Pons (tissue), 1 donor: ENCODE measurements around the gene SLC34A1.
"Not testable (repeated sequence)": the region's sequence is repeated elsewhere in the genome, so short reads cannot be mapped to it uniquely, and the experiment has no call there.

Source experiments
- DNase-seq: peaks from one replicate; pipeline ENCODE4 v3.0.0-alpha.2; 2016; ENCODE audit warnings: low spot score

Gene SLC34A1

DNA sequence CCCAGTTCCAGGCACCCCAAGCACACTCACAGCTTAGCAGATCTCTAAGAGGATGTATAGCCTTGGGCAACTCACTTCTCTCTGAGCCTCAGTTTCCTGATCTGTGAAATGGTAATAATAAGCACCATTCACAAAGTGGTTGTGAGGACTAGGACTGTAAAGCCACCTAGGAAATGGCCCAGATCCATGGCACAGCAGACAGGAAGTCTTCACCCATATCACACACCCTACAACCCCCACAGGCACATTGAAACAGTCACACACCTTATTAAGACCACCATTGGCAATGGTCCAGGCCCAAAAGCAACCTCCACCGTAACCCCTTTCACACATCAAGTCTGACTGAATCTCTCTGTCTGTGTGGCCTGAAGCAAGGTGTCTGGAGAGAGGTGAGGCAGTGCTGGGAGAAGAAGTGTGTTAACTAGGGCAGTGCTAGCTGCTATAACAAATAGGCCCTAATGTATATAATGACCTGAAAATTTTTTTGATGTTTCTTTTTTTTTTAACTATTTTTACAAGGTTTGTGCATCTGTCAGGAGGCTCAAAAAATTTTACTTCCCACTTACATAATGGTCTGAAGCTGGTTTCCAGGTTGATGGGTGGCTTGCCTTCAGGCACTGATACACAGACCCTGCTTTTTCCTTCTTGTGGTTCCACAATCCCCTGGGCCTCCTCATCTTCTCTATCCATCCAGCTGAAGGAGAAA, 28.9 kb upstream of the SLC34A1 start:
- DNase-seq: no peak

DNA sequence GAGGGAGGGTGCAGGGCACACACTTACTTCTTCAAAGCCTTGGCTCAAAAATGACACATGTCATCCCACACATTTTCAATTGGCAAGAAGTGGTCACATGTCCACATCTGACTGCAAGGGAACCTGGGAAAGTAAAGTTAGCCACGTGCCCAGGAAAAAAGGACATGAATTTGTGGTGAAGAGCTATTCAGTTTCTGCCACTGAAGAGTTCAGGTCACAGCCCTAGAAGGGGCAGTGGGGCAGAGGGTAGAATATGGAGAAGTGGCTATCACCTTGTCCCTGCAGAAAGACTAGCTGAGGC, 28.4 kb upstream of the SLC34A1 start:
- DNase-seq: no peak

GRCh38 chr5:177356746-177357145, 27.5 kb upstream of the SLC34A1 start:
- DNase-seq: no peak

DNA sequence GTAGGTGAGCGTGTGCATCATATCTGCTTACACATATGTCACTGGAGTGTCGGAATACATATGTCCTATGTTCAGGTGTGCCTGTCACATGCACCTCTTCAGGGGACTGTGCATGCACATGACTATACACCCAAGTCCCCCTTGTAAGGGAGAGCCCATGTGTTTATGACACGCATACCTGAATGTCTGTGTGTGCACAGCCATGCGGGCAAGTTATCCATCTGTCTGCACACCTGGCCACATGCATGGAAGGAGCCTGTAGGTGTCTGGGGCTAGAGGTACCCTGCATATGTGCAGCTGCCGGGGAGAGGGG, 27.1 kb upstream of the SLC34A1 start:
- DNase-seq: no peak

DNA sequence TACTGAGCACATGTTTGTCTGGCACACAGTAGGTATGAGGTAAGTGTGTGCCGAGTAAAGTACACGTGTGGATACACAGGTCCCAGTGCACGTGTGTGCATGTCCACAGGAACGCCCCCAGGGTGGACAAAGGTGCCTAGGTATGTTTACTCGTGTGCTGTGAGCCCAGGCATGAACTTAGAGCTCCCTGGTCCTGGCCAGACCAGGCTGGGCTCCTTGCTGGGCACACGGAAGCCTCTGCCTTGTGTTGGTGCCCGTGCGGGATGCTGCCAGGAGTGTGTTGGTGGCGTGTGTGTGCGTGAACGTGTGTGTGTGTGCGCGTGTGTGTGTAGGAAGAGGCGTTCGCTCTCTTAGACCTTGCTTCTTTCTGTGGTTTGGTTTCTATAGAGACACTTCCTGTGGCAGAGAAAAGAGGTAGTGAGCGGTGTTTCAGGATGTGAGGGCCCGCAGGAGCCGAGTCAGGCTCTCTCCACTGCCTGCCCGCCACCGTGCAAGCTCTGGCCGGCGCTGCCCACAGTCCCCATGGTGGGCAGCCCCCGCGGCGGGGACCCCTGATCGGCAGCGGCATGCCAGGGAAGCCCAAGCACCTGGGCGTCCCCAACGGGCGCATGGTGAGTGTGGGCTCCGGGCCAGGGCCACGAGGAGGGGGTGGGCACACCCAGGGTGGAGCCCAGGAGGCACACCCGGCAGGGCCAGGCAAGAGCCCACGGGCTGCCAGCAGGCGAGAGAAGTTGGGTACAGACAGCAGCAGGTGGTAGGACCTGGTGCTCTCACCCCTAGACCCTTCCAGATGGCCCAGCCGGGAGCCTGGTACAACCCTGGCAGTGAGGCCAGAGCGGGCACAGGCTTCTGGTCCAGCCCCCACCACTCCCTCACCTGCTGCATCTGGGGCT, 26.5 kb upstream of the SLC34A1 start, which contains the start of gene RGS14:
Gene RGS14 (plus strand): TSS at position 466 of the 893 bp plus-strand sequence. CDS start 101 bp downstream, at position 567.
- peak; percentile 66 for DNase-seq

- no peak for DNase-seq
These were observed 25.8 kb upstream of the SLC34A1 start for GRCh38 chr5:177358370-177358819.

DNA sequence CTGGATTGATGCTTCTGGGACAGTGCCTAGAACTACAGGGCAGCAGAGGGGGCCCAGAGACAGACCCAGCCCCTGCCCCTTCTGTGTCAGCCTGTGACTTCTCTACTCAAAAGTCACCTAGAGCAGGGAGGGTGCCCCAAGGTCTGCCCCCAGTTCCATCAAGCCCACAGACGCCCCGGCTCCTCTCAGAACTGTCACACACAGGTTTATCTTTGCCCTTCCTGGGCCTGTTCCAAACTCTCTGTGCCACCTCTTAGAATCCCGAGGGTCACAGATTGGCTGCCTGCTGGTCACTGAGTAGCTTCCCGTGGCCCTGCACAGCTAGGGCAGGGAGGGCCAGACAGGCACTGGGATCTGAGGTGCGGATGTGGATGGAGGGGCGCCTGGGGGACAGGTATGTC, 24.8 kb upstream of the SLC34A1 start:
- no peak for DNase-seq

DNA sequence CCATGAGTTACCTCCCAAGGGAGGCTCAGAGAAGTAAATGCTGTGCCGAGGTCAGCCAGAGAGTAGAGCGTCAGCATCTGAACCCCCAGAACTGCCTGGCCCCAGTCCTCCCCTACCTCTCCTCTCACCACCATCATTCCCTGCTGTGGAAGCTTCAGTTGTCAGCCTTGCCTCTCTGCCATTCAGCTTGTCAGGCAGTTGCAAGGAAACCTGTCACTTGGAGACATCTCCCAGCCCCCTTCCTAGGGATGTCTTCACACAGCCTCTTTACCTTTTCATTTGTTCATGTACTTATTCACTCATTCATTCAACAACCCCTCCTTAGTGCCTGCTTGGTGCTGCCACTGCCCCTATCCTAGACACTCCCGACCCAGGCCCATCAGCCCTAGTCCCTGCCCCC, 24.4 kb upstream of the SLC34A1 start:
- no peak for DNase-seq

DNA sequence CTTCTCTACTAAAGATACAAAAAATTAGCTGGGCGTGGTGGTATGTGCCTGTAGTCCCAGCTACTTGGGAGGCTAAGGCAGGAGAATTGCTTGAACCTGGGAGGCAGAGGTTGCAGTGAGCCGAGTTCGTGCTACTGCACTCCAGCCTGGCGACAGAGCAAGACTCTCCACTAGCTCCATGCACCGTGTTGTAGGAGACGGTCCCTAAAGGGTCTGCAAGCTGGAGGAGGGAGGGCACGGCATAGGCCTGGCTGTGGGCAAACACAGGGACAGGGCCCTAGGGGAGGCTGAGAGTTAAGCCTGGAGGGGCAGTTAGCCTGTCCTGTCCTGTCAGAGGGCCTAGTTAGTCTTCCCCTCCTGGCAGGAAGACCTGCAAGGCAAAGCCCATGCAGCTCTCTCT, 23.5 kb upstream of the SLC34A1 start:
- DNase-seq: not testable (repeated sequence)

DNA sequence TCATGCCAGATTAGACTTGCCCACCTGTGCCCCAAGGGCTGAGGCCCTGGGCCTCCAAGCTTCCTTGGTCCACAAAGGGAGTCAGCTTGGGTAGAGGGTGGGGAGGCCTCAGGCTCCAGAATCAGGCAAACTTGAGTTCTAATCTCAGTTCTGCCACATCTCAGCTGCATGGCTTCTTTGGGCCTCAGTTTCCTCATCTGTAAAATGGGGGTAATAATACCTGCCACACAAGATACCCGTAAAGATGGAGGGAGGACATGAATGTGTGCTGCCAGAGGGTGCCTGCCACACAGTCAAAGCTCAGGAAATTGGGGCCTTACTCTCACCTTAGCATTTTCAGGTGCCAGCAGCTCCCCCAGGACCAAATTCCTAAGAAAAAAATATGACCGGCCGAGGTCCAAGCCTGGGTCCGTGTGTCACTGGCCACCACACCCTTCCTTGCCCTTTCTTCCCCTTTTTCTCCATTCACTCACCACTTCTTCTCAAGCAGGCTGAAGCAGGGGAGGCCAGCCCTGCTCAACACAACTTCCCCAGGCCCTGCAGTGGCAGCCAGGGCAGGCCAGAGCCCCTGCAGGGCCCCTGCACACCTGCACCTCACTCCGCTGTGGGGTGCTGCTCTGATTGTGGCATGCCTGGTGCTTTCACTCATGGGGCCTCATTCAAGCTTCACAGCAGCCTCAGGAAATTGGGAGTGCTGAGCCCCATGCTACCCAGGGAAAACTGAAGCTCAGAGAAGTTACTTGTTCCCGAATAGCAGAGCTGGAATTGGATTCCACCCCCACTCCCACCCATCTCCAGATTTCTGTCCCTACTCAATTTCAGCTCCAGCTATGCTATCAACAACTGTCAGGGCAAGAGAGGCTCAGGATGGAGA, 22.6 kb upstream of the SLC34A1 start:
- DNase-seq: no peak

DNA sequence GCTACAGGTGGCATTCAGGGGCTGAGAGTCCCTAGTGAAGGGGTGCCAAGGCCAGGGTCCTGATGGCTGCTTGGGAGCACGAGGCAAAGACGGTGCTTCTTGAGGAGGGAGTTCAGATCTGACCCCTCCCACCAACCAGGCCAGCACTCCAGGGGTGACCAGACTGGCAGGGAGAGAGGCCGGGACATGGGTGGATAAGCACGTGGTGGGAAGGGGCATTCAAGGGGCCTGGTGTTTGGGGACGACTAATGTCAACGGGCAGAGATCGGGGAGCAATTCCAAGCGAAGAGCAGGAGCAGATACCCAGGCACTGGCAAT, 22.0 kb upstream of the SLC34A1 start:
- DNase-seq: no peak

DNA sequence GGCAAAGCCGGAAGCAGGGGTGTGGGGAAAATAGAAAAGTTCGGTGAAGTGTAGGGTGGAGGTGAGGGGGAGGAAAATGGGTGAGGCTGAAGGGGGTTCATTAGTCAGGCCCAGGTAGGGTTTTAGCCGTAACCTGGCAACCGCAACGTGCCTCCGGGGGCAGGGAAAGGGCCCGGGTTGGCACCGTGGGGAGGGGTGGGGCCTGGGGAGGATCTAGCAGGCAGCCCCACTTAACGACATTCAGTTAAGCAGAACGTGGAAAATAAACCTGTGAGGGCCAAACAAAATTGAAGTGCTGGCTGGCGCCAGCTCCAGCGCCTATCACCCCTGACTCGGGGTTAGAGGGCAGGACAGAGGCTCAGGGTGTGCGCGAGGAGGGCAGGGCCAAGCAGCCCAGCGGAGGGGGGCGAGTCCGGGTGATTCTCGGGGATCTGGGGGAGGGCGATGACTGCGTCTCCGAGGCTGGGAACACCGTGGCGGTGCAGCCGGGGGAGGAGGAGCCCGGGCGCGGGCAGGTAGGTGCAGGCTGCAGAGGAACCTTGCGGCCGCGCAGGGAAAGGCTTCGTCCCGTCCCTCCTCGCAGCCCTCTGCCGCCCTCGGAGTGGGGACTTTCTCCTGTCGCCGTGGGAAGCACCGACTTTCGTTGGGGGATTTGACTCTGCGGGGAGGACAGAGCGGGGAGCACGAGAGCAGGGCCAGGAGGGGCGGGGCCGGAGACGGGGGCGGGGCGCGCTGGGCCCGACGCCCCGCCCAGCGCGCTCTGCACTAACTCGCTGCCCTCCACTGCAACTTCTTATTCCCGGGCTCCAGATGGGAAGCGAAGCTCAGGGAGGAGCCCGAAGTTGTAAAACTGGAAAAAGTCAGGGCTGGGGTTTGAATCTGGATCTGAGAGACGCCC, 21.4 kb upstream of the SLC34A1 start:
- DNase-seq: no peak

DNA sequence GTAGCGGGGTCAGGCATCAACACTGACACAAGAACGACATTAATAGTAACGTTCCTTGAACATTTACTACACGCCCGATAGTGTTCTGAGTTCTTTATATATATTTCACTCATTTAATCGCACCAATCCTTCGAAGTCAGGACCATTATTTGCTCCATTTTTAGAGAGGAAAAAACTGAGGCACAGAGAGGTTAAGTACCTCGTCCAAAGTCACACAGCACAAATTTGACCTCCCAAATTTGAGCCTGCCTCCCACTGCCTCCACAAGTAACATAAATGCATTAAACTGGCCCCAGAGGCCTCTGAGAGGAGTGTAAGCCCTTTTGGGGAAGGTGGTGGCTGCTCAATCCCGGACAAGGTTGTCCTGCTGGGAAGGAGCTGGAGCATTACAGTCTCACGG, 20.7 kb upstream of the SLC34A1 start:
- no peak for DNase-seq

DNA sequence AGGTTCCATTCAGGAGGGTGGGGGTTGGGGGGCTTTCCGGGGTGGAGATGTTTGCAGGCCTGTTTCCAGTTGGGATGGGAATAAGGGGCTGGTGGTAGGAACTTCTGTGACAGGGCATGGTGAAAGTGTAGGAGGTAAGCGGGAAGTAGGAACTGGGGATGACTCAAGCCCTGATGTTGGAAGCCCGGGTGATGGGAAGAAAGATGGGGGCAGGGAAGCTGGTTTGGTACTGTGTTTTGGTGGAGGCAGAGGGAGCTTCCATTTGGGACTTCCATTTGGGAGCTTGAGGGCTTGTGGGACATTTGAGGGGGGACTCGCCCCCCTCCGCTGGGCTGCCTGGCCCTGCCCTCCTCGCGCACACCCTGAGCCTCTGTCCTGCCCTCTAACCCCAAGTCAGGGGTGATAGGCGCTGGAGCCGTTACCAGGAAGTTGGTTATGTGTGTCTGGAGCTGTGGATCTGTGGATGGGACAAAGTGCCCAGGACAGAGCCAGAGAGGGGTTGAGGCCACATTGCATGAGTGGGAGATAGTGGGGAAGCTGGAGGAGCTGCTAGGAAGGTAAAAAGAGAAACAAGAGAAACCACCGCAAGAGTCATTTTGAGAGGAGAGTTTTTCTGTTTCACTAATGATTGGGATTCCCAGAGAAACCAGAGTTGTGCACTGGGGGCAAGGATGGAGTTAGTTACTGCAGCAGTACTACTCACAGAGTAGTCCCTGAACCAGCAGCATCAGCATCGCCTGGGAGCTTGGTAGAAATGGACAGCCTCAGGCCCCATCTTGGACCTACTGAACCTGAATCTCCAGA, 19.9 kb upstream of the SLC34A1 start:
- DNase-seq: no peak

DNA sequence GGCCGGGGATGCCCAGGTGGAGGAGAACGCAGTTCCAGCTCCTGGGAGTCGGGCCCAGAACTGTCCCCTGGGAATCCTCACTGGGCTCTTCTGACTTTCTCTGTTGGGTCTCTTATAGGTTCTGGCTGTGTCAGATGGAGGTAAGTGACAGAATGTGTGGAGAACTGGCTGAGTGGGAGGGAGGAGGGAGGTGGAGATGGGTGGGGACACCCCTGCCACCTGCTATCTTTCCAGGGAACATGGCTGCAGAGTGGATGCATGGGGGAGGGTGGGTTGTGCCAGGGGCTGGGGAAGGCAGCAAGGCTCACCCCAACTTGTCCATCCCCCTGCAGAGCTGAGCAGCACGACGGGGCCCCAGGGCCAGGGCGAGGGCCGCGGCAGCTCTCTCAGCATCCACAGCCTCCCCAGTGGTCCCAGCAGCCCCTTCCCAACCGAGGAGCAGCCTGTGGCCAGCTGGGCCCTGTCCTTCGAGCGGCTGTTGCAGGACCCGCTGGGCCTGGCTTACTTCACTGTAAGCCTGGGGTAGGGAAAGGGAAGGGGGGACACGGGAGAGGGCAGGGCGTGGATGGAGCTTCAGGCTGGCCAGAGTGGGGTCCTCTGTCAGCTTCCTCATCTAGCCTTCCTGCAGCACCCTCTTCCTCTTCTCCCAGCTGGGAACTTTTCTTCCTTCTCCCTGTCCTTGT, 18.2 kb upstream of the SLC34A1 start:
- no peak for DNase-seq

DNA sequence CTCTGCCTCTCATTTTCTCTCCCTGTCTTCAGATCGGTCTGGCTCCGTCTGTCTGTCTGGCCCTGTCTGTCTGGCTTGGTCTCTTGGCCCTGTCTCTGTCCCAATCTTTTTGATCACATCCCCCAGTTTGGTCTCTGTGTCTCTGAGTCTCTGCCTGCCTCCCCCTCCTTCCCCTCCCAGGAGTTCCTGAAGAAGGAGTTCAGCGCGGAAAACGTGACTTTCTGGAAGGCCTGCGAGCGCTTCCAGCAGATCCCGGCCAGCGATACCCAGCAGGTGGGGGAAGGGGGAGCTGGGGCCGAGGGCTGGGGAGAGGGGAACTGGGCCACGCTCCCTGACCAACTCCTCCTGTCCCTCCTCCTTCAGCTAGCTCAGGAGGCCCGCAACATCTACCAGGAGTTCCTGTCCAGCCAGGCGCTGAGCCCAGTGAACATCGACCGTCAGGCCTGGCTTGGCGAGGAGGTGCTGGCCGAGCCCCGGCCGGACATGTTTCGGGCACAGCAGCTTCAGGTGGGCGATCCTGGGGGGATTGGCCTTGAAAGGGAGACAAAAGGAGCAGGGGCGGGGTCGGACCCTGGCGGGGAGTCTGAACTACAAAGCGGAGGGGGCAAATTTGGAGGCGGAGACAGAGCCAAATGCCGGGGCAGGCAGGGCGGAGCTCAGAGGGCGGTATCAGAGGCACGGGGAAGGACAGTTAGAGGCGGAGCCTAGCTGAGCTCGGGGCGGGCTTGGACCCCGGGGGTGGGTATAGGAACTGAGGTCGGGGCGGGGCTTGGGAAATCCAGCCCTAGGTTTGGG, 17.5 kb upstream of the SLC34A1 start:
- no peak for DNase-seq

- no peak for DNase-seq
These were observed 16.8 kb upstream of the SLC34A1 start for GRCh38 chr5:177367323-177367848.

- DNase-seq: no peak
These were observed 16.0 kb upstream of the SLC34A1 start for GRCh38 chr5:177367981-177368868.
